HCT116 (cell line): ENCODE results near the gene DCLK3. TPM values are rescaled to one million over a fixed set of nuclear protein-coding genes. Genes with fewer than 3 reads are reported as not detected.

Source experiments
- ATAC-seq: fragments of 200-7000 bp; cut with Tn5 transposase; 2 replicates; pipeline ENCODE4 v1.9.1; 2020; ENCODE audit warnings: mild to moderate bottlenecking, moderate library complexity
- BruUV-seq: library from RNA; stranded (reverse); fragments of 400-500 nt; replicated peaks from 2 replicates; lab custom pipeline; 2021; lab: Mats Ljungman, UMichigan
- CTCF ChIA-PET: fragments of 300-600 bp; sonication (Branson Sonifier 250); formaldehyde crosslinking; loops from one replicate; lab custom pipeline; 2021; ENCODE audit warnings: antibody characterized with exemption; lab: Charles Lee
- POLR2A ChIA-PET: fragments of 300-600, 350-600 bp; sonication (Branson Sonifier 250); formaldehyde crosslinking; loops from one replicate; lab custom pipeline; 2021; ENCODE audit warnings: antibody characterized with exemption; lab: Charles Lee
- RAD21 ChIA-PET, 2 experiments: fragments of 300-600 bp; sonication (Branson Sonifier 250); formaldehyde crosslinking; loops; one replicate each; lab custom pipeline; 2023; ENCODE audit warnings: low total read pairs in 2 of 2; ENCODE audit not compliant: uncharacterized antibody in 2 of 2, unreplicated experiment in 2 of 2, low non-redundant PET in 1 of 2; lab: Charles Lee
- DNase-seq: peaks from one replicate; pipeline ENCODE4 v3.0.0-alpha.2; 2010; ENCODE audit warnings: low read depth, low spot score
- H2AFZ ChIP-seq: fragments of 200-600 bp; shearing (Covaris generic), sonication (generic); 2 replicates; pipeline ENCODE4 v1.6.1; 2017; ENCODE audit warnings: low read depth, mixed run types, mixed read lengths, antibody characterized with exemption, low read length; ENCODE audit not compliant: poor library complexity, severe bottlenecking
- H3K27ac ChIP-seq: 2 replicates; pipeline ENCODE4 v1.5.1; 2012; ENCODE audit warnings: low read depth, low read length
- H3K27me3 ChIP-seq: fragments of 200-600 bp; sonication (generic); 2 replicates; pipeline ENCODE4 v1.6.1; 2016; ENCODE audit warnings: mixed run types, low read length, mixed read lengths; ENCODE audit not compliant: insufficient read depth
- H3K36me3 ChIP-seq, 2 experiments: fragments of 200-500 bp in 1 of 2; fragments of 200-600 bp in 1 of 2; sonication (Bioruptor generic) in 1 of 2; sonication (generic) in 1 of 2; 2 replicates each; pipeline versions ENCODE4 v1.5.1 to v1.6.1; 2014 to 2016; ENCODE audit warnings: low read length in 2 of 2, inconsistent platforms in 1 of 2, mixed read lengths in 1 of 2, mixed run types in 1 of 2; ENCODE audit not compliant: insufficient read depth in 2 of 2, control insufficient read depth in 1 of 2
- H3K4me1 ChIP-seq, 2 experiments: fragments of 200-600 bp in 1 of 2; sonication (generic) in 1 of 2; 2 replicates each; pipeline versions ENCODE4 v1.5.1 to v1.6.1; 2012 to 2017; ENCODE audit warnings: low read length in 2 of 2, inconsistent platforms in 1 of 2, mild to moderate bottlenecking in 1 of 2, mixed read lengths in 1 of 2, mixed run types in 1 of 2, moderate library complexity in 1 of 2; ENCODE audit not compliant: insufficient read depth in 2 of 2, control insufficient read depth in 1 of 2
- H3K4me2 ChIP-seq: fragments of 200-600 bp; sonication (generic); 2 replicates; pipeline ENCODE4 v1.6.1; 2017; ENCODE audit warnings: mixed run types, low read length, mixed read lengths
- H3K4me3 ChIP-seq, 2 experiments: fragments of 200-600 bp in 1 of 2; sonication (generic) in 1 of 2; replicated peaks in 1 of 2; 2 replicates each; pipeline ENCODE4 v1.5.1; 2011 to 2016; ENCODE audit warnings: low read length in 2 of 2, control low read depth in 1 of 2, low read depth in 1 of 2, mild to moderate bottlenecking in 1 of 2, mixed read lengths in 1 of 2, mixed run types in 1 of 2
- H3K79me2 ChIP-seq: fragments of 200-600 bp; sonication (generic); 2 replicates; pipeline ENCODE4 v1.6.1; 2017; ENCODE audit warnings: mild to moderate bottlenecking, mixed run types, low read length, moderate library complexity, mixed read lengths; ENCODE audit not compliant: insufficient read depth
- H3K9ac ChIP-seq: fragments of 200-600 bp; sonication (generic); 2 replicates; pipeline ENCODE4 v1.6.1; 2016; ENCODE audit warnings: low read length, mixed read lengths
- H3K9me2 ChIP-seq: fragments of 200-600 bp; sonication (generic), shearing (Covaris generic); 2 replicates; pipeline ENCODE4 v1.6.1; 2017; ENCODE audit warnings: mixed run types, mild to moderate bottlenecking, moderate library complexity; ENCODE audit not compliant: insufficient read depth
- H3K9me3 ChIP-seq, 2 experiments: fragments of 200-500 bp in 1 of 2; fragments of 200-600 bp in 1 of 2; sonication (Bioruptor generic) in 1 of 2; sonication (generic) in 1 of 2; 2 replicates each; pipeline ENCODE4 v1.6.1; 2014 to 2017; ENCODE audit warnings: low read length in 2 of 2, mixed read lengths in 2 of 2, inconsistent platforms in 1 of 2, low read depth in 1 of 2, mild to moderate bottlenecking in 1 of 2, mixed run types in 1 of 2, moderate library complexity in 1 of 2; ENCODE audit not compliant: control insufficient read depth in 1 of 2, insufficient read depth in 1 of 2
- H4K20me1 ChIP-seq: fragments of 200-600 bp; sonication (generic), shearing (Covaris generic); 2 replicates; pipeline ENCODE4 v1.6.1; 2017; ENCODE audit warnings: mixed run types, mild to moderate bottlenecking, moderate library complexity; ENCODE audit not compliant: insufficient read depth
- CBX3 ChIP-seq: IDR thresholded peaks from 2 replicates; pipeline ENCODE4 v1.6.1; 2012; ENCODE audit warnings: low read depth
- EGR1 ChIP-seq: IDR thresholded peaks from 2 replicates; pipeline ENCODE4 v1.6.1; 2012; ENCODE audit warnings: low read depth
- RAD21 ChIP-seq: IDR thresholded peaks from 2 replicates; pipeline ENCODE4 v1.6.1; 2012; ENCODE audit warnings: low read depth, mild to moderate bottlenecking
- SP1 ChIP-seq: IDR thresholded peaks from 2 replicates; pipeline ENCODE4 v1.6.1; 2012; ENCODE audit warnings: low read depth
- SRF ChIP-seq: IDR thresholded peaks from 2 replicates; pipeline ENCODE4 v1.6.1; 2012; ENCODE audit warnings: low read depth
- TCF7L2 ChIP-seq: IDR thresholded peaks from 2 replicates; pipeline ENCODE4 v1.7.0; 2011; ENCODE audit warnings: borderline replicate concordance, inconsistent platforms; ENCODE audit not compliant: insufficient read depth, insufficient read length; ENCODE audit errors: extremely low read depth
- YY1 ChIP-seq: IDR thresholded peaks from 2 replicates; pipeline ENCODE4 v1.6.1; 2011; ENCODE audit warnings: low read length, low read depth, moderate library complexity, mild to moderate bottlenecking; ENCODE audit not compliant: insufficient replicate concordance; ENCODE audit errors: extremely low read depth
- ZFX ChIP-seq: fragments of 450-650 bp; IDR thresholded peaks from 2 replicates; pipeline ENCODE4 v1.6.1; 2017
- intact Hi-C: fragments of 100-400 bp; cut with micrococcal nuclease; formaldehyde crosslinking; loops from 2 replicates; pipeline ENCODE4 v1.10.0; 2022
- total RNA-seq: library from RNA; stranded (reverse); gene quantifications from one replicate; pipeline ENCODE4 v1.2.1, GENCODE V29; 2021; ENCODE audit not compliant: unreplicated experiment
- TF ChIP-seq, protein P1 (sequence below): IDR thresholded peaks from 2 replicates; pipeline ENCODE4 v1.6.1; 2012

Gene DCLK3
- total RNA-seq, 1 experiment from 2014 or later: not detected

DNA sequence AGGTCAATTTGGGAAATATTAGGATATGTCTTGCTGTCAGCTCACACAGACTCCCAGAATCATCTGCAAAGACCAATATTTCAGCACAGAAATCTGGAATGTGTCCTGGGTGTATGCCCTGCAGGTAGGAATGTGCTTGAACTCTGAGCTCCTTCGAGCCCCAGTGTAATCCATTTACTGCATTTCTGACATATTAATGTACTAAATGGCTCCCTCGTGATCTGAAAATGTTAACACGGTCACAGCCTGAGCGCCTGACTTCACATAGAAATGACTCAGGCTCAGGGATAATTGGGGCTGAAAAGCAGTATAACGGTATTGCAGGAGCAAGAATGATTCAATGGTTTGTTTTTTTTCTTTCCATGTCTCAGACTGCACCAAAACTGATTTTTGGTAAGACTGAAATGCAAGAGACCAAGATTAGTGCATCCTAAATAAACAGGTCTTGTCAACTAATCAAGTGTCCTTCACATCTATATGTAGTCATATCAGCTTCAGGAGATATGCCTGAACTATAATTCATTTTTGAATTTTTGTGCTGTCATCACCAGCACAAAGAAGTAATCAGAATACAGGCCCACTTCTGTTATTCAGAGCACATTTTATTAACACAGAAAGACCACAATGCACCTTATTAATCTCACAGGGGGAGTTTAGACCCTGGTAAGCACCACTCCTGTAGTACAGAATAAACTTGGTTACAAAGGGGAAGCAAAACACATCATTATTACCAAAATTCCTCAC lies 49.8 kb downstream of the DCLK3 start:
- CTCF ChIA-PET: no interaction called here
- DNase-seq: no peak

DNA sequence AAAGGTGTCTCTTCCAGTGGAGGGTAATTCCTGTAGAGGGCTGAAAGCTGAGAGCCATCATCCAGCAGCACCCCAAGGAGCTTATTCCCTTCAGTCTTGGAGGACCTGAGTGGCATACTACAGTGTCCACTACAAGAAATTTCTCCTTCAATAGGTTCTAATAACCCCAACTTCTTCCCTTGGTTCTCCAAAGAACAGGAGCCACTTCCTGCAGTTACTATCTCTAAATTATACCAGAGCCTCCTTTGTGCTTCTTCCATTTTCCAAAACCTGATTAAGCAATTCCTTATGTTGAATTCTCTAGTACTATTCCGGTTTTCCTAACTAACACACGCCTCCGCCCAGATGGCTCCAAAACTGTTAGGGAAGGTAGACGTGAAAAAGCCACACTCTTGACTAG lies 50.4 kb downstream of the DCLK3 start:
- CTCF ChIA-PET: no interaction called here

More for the DNA sequence above, 49.8 kb downstream of the DCLK3 start:
- no peaks in the 10 kb centered on the region for H4K20me1 ChIP-seq
- H3K79me2 ChIP-seq: no peaks in the 10 kb centered on the region
- no peak overlapping the region for H3K4me3 ChIP-seq
- intact Hi-C loops: no loop called here
- no peak overlapping the region for H3K27ac ChIP-seq
- no peak for TF ChIP-seq EGR1
- TF ChIP-seq CBX3: no peak
- TF ChIP-seq RAD21: no peak
- TF ChIP-seq TCF7L2: no peak
- TF ChIP-seq, protein P1, sequence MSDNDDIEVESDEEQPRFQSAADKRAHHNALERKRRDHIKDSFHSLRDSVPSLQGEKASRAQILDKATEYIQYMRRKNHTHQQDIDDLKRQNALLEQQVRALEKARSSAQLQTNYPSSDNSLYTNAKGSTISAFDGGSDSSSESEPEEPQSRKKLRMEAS: no peak
- no peak for TF ChIP-seq ZFX
- no peak overlapping the region for H3K9ac ChIP-seq
- no TSS peak for BruUV-seq
- no peaks in the 10 kb centered on the region for H3K9me2 ChIP-seq
- H3K9me3 ChIP-seq: no peaks in the 10 kb centered on the region
- no peak overlapping the region for H2AFZ ChIP-seq
- no peak for ATAC-seq
- H3K27me3 ChIP-seq: peaks cover 6% of the 10 kb centered on the region; the same call in 1 of the 2 replicates
- POLR2A ChIA-PET: no interaction called here
- H3K4me1 ChIP-seq: no peaks in the 10 kb centered on the region
- H3K4me2 ChIP-seq: no peak overlapping the region
- RAD21 ChIA-PET: no interaction called here
- no peaks in the 10 kb centered on the region for H3K36me3 ChIP-seq

More for the DNA sequence above, 50.4 kb downstream of the DCLK3 start:
- Histone ChIP-seq H3K9me2 (no peaks in the 10 kb centered on the region), H2AFZ (no peak overlapping the region), H3K27me3 (peaks cover 6% of the 10 kb centered on the region; the same call in 1 of the 2 replicates), H4K20me1 (no peaks in the 10 kb centered on the region), H3K9me3 (no peaks in the 10 kb centered on the region), H3K4me2 (no peak overlapping the region), H3K27ac (no peak overlapping the region), H3K36me3 (no peaks in the 10 kb centered on the region), H3K4me1 (no peaks in the 10 kb centered on the region), H3K4me3 (no peak overlapping the region), H3K79me2 (no peaks in the 10 kb centered on the region), H3K9ac (no peak overlapping the region)
- DNase-seq (no peak), ATAC-seq (no peak)
- no peak for TF ChIP-seq SRF
- TF ChIP-seq SP1: no peak
- no peak for TF ChIP-seq YY1
- no peak for TF ChIP-seq TCF7L2
- POLR2A ChIA-PET: no interaction called here
- no TSS peak for BruUV-seq
- intact Hi-C loops: no loop called here
- RAD21 ChIA-PET: no interaction called here
